Astrocyte (in vitro differentiated cells and primary cell): ENCODE measurements around the gene UVRAG. TPM values are rescaled to one million over a fixed set of nuclear protein-coding genes. Genes with fewer than 3 reads are reported as not detected.

Experiments
- DNase-seq: peaks from one replicate; pipeline ENCODE4 v3.0.0-alpha.2; 2010; ENCODE audit warnings: low read depth
- FAIRE-seq: peaks from 2 replicates; lab custom pipeline; 2011; peaks lifted over from hg19 to GRCh38; lab: Jason Lieb, UNC
- H2AFZ ChIP-seq: 2 replicates; pipeline ENCODE4 v1.6.0; 2012; ENCODE audit warnings: low read depth, low read length, inconsistent platforms
- H3K27ac ChIP-seq: 2 replicates; pipeline ENCODE4 v1.5.1; 2011; ENCODE audit warnings: low read depth, low read length, inconsistent platforms
- H3K27me3 ChIP-seq: 2 replicates; pipeline ENCODE4 v1.6.0; 2011; ENCODE audit warnings: low read length, inconsistent platforms; ENCODE audit not compliant: insufficient read depth
- H3K36me3 ChIP-seq: 2 replicates; pipeline ENCODE4 v1.5.1; 2011; ENCODE audit warnings: low read length, inconsistent platforms; ENCODE audit not compliant: insufficient read depth
- H3K4me1 ChIP-seq: 2 replicates; pipeline ENCODE4 v1.5.1; 2011; ENCODE audit warnings: low read length, inconsistent platforms; ENCODE audit not compliant: insufficient read depth
- H3K4me2 ChIP-seq: 2 replicates; pipeline ENCODE4 v1.6.0; 2012; ENCODE audit warnings: low read length, inconsistent platforms
- H3K4me3 ChIP-seq: 2 replicates; pipeline ENCODE4 v1.5.1; 2011; ENCODE audit warnings: low read depth, mild to moderate bottlenecking, low read length, inconsistent platforms; ENCODE audit not compliant: insufficient read depth
- H3K79me2 ChIP-seq: 2 replicates; pipeline ENCODE4 v1.6.0; 2012; ENCODE audit warnings: mild to moderate bottlenecking, low read length, inconsistent platforms; ENCODE audit not compliant: insufficient read depth
- H3K9ac ChIP-seq: 2 replicates; pipeline ENCODE4 v1.6.0; 2012; ENCODE audit warnings: mild to moderate bottlenecking, low read length, inconsistent platforms
- H3K9me3 ChIP-seq: 2 replicates; pipeline ENCODE4 v1.5.1; 2012; ENCODE audit warnings: low read depth, mild to moderate bottlenecking, low read length, inconsistent platforms; ENCODE audit not compliant: insufficient read depth
- H4K20me1 ChIP-seq: 2 replicates; pipeline ENCODE4 v1.6.0; 2012; ENCODE audit warnings: low read length, inconsistent platforms; ENCODE audit not compliant: insufficient read depth
- H3K27ac Mint-ChIP-seq: one replicate; pipeline ENCODE4 v1.8.0; 2021; ENCODE audit warnings: mild to moderate bottlenecking, mixed read lengths; ENCODE audit not compliant: unreplicated experiment
- H3K27me3 Mint-ChIP-seq: one replicate; pipeline ENCODE4 v1.8.0; 2021; ENCODE audit warnings: low read depth, mixed read lengths; ENCODE audit not compliant: unreplicated experiment
- H3K36me3 Mint-ChIP-seq: one replicate; pipeline ENCODE4 v1.8.0; 2021; ENCODE audit warnings: low read depth, mixed read lengths; ENCODE audit not compliant: unreplicated experiment
- H3K4me1 Mint-ChIP-seq: one replicate; pipeline ENCODE4 v1.8.0; 2021; ENCODE audit warnings: low read depth, mixed read lengths; ENCODE audit not compliant: unreplicated experiment
- H3K4me3 Mint-ChIP-seq: one replicate; pipeline ENCODE4 v1.8.0; 2021; ENCODE audit warnings: mild to moderate bottlenecking, moderate library complexity, mixed read lengths; ENCODE audit not compliant: unreplicated experiment
- H3K9me3 Mint-ChIP-seq: one replicate; pipeline ENCODE4 v1.8.0; 2021; ENCODE audit warnings: mild to moderate bottlenecking, mixed read lengths; ENCODE audit not compliant: unreplicated experiment
- EZH2 ChIP-seq: IDR thresholded peaks from 2 replicates; pipeline ENCODE4 v1.6.1; 2012; ENCODE audit warnings: mild to moderate bottlenecking, low read length, inconsistent platforms; ENCODE audit not compliant: insufficient read depth
- total RNA-seq: library from RNA; stranded (reverse); gene quantifications from 2 replicates; pipeline ENCODE4 v1.2.1, GENCODE V29; 2021
- TF ChIP-seq, protein P1 (sequence below): IDR thresholded peaks from 2 replicates; pipeline ENCODE4 v1.5.1; 2011; ENCODE audit warnings: low read depth, mild to moderate bottlenecking, inconsistent platforms, low read length, moderate library complexity; ENCODE audit not compliant: insufficient read depth

UVRAG gene
- total RNA-seq, 1 donor from 2014 or later = 15.3 TPM

DNA sequence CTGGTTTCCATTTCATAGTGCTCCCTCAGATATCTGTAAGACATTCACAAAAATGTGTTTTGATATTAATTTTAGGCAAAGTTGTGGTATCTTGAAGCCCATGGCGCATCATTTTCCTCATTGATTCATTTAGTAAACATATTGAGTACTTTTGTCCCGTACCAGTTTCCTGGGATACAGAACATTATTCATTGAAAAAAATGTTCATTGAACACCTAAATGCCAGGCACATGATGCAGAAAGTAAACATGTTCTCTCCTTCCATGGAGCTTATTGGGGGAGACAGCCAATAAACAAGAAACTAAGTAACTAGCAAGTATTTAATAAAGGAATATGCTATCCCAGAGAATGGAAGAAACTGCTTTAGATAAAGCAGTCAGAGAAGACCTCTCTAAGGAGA is 195.0 kb downstream of the UVRAG start:
- H3K4me1 Mint-ChIP-seq = peaks cover 18% of the 10 kb centered on the region
- no peak overlapping the region for H3K4me3 Mint-ChIP-seq
- Histone ChIP-seq H3K9me3 (no peaks in the 10 kb centered on the region), H3K36me3 (no peaks in the 10 kb centered on the region), H3K9ac (no peak overlapping the region), H3K4me2 (peak overlapping the region; percentile 30), H3K27ac (no peak overlapping the region), H3K27me3 (no peaks in the 10 kb centered on the region), H3K79me2 (no peaks in the 10 kb centered on the region), H3K4me3 (no peak overlapping the region), H3K4me1 (peaks cover 27% of the 10 kb centered on the region), H2AFZ (no peak overlapping the region), H4K20me1 (no peaks in the 10 kb centered on the region)
- FAIRE-seq (no peak), DNase-seq (no peak)
- TF ChIP-seq EZH2 = no peak
- TF ChIP-seq, protein P1, sequence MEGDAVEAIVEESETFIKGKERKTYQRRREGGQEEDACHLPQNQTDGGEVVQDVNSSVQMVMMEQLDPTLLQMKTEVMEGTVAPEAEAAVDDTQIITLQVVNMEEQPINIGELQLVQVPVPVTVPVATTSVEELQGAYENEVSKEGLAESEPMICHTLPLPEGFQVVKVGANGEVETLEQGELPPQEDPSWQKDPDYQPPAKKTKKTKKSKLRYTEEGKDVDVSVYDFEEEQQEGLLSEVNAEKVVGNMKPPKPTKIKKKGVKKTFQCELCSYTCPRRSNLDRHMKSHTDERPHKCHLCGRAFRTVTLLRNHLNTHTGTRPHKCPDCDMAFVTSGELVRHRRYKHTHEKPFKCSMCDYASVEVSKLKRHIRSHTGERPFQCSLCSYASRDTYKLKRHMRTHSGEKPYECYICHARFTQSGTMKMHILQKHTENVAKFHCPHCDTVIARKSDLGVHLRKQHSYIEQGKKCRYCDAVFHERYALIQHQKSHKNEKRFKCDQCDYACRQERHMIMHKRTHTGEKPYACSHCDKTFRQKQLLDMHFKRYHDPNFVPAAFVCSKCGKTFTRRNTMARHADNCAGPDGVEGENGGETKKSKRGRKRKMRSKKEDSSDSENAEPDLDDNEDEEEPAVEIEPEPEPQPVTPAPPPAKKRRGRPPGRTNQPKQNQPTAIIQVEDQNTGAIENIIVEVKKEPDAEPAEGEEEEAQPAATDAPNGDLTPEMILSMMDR = no peak
- peaks cover 12% of the 10 kb centered on the region for H3K36me3 Mint-ChIP-seq
- no peaks in the 10 kb centered on the region for H3K27me3 Mint-ChIP-seq
- H3K9me3 Mint-ChIP-seq = no peaks in the 10 kb centered on the region
- no peak overlapping the region for H3K27ac Mint-ChIP-seq

DNA sequence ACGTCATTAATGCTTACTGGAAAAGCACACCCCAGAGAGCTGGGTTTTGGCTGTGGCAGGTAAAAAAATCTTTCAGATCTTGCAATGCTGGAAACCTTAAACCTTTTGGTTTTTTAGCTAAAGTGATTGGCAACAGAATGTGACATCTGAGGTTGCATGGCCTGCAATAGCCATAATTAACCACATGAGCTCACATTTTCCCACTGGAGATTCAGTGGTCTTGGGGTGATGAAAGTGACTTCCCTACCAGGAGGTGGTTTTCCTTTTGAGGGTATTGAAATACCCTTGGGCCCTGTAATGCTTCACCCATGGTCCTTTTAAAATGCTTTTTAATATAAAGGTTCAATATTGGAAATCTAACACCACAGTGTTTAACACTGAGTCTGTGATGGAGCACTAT is 198.5 kb downstream of the UVRAG start:
- H3K4me3 Mint-ChIP-seq = no peak overlapping the region
- FAIRE-seq (no peak), DNase-seq (no peak)
- H3K27me3 Mint-ChIP-seq = no peaks in the 10 kb centered on the region
- Histone ChIP-seq H3K79me2 (no peaks in the 10 kb centered on the region), H3K9me3 (no peaks in the 10 kb centered on the region), H4K20me1 (no peaks in the 10 kb centered on the region), H3K27ac (no peak overlapping the region), H3K4me2 (no peak overlapping the region), H3K4me3 (no peak overlapping the region), H2AFZ (no peak overlapping the region), H3K4me1 (peaks cover 6% of the 10 kb centered on the region), H3K36me3 (no peaks in the 10 kb centered on the region), H3K9ac (no peak overlapping the region), H3K27me3 (no peaks in the 10 kb centered on the region)
- no peaks in the 10 kb centered on the region for H3K9me3 Mint-ChIP-seq
- H3K27ac Mint-ChIP-seq = no peak overlapping the region
- H3K4me1 Mint-ChIP-seq = peaks cover 8% of the 10 kb centered on the region
- TF ChIP-seq, protein P1 = no peak
- no peak for TF ChIP-seq EZH2
- H3K36me3 Mint-ChIP-seq = peaks cover 6% of the 10 kb centered on the region

DNA sequence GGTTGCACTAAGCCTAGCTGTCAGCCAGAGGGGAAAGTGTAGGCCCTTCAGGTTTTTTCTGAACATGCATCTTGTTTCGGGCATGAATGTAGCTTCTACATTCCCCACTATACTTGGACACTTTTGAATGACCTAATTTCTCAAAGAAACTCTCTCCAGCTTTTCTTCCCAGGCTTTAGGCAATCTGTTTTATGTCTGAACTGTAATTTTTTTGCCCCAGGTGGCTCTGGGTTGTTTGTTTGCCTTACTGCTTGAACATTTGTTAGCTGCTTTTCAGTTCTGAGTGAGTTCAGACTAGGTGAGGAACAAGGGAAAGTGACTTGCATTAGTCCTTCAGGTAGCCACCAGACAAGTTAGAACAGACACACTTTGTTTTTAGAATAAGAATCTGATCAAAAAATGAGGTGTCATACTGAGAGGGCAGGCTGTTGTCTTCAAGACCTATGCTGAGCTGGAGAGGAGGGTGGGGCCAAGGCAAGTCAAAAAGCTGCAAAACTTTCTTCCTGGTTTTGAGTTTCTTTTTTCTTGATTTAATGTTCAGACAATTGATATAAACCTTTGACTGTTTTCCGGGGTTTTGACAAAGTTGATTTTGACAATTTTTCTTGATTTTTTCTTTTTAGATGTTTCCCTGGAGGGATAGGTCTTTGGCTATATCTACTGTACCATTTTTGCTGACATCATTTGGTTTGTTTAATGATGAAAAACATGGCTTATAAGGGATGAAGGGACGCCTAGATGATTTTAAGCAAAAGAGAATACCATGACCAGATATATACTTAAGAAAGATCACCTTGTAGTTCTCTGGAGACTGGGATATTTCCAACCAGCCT is 208.4 kb downstream of the UVRAG start:
- Histone ChIP-seq H3K9me3 (no peaks in the 10 kb centered on the region), H3K36me3 (no peaks in the 10 kb centered on the region), H3K27ac (peak overlapping the region; percentile 82), H3K4me2 (no peak overlapping the region), H3K9ac (no peak overlapping the region), H4K20me1 (no peaks in the 10 kb centered on the region), H3K4me3 (no peak overlapping the region), H3K79me2 (no peaks in the 10 kb centered on the region), H2AFZ (no peak overlapping the region), H3K27me3 (no peaks in the 10 kb centered on the region), H3K4me1 (peaks cover 39% of the 10 kb centered on the region)
- H3K4me3 Mint-ChIP-seq = no peak overlapping the region
- no peak for FAIRE-seq
- no peaks in the 10 kb centered on the region for H3K27me3 Mint-ChIP-seq
- H3K4me1 Mint-ChIP-seq = peaks cover 53% of the 10 kb centered on the region
- H3K9me3 Mint-ChIP-seq = peaks cover 8% of the 10 kb centered on the region
- peak overlapping the region; percentile 56 for H3K27ac Mint-ChIP-seq
- DNase-seq = no peak
- H3K36me3 Mint-ChIP-seq = peaks cover 14% of the 10 kb centered on the region
- TF ChIP-seq, protein P1 = no peak
- no peak for TF ChIP-seq EZH2
